Uterus (tissue), 4 donors: ENCODE measurements around the gene SH3RF3. TPM values are rescaled to one million over a fixed set of nuclear protein-coding genes. Genes with fewer than 3 reads are reported as not detected.

Experiments
- DNase-seq, 2 donors: peaks; one replicate each; pipeline ENCODE4 v3.0.0-alpha.2; 2019 to 2020
- H3K27ac ChIP-seq, 2 donors: fragments of 200-600 bp; sonication (generic); 1 replicate in 1 of 2; 2 replicates in 1 of 2; pipeline ENCODE4 v1.5.1; 2016 to 2018
- H3K27me3 ChIP-seq, 2 donors: fragments of 200-600 bp; sonication (generic); one replicate each; pipeline ENCODE4 v1.5.1; 2018 to 2019; ENCODE audit warnings: control low read depth in 1 of 2
- H3K36me3 ChIP-seq, 2 donors: fragments of 200-600 bp; sonication (generic); one replicate each; pipeline ENCODE4 v1.5.1; 2019; ENCODE audit warnings: control low read depth in 1 of 2
- H3K4me1 ChIP-seq, 2 donors: fragments of 200-600 bp; sonication (generic); one replicate each; pipeline ENCODE4 v1.5.1; 2018 to 2019; ENCODE audit warnings: control low read depth in 1 of 2
- H3K4me3 ChIP-seq, 2 donors: fragments of 200-600 bp; sonication (generic); 1 replicate in 1 of 2; 2 replicates in 1 of 2; pipeline ENCODE4 v1.5.1; 2018 to 2019; ENCODE audit warnings: mild to moderate bottlenecking in 1 of 2
- H3K9me3 ChIP-seq, 2 donors: fragments of 200-600 bp; sonication (generic); one replicate each; pipeline ENCODE4 v1.5.1; 2019; ENCODE audit warnings: control low read depth in 1 of 2
- CTCF ChIP-seq, 4 experiments: fragments of 200-600 bp in 2 of 4; fragments of 450-650 bp in 2 of 4; sonication (generic) in 2 of 4; IDR thresholded peaks; one replicate each; pipeline ENCODE4 v1.5.1; 2016 to 2019; ENCODE audit warnings: antibody characterized with exemption in 4 of 4, mild to moderate bottlenecking in 2 of 4, moderate library complexity in 1 of 4
- POLR2A ChIP-seq, 2 donors: fragments of 450-650 bp; IDR thresholded peaks; one replicate each; pipeline ENCODE4 v1.6.1; 2016; ENCODE audit warnings: antibody characterized with exemption in 2 of 2, mild to moderate bottlenecking in 1 of 2, moderate library complexity in 1 of 2
- intact Hi-C: fragments of 100-400 bp; cut with DNase I; formaldehyde crosslinking; loops from one replicate; pipeline ENCODE4 v1.15.1; 2023; ENCODE audit warnings: low total_unique reads
- total RNA-seq, 4 donors: library from RNA; depleted of rRNA in 3 of 4; stranded (reverse); fragments of >200 nt in 3 of 4; gene quantifications; one replicate each; pipeline versions ENCODE4 v1.1.0 to v1.2.4, GENCODE V29; 2014 to 2023
- donor health status: DM: yes; HTN: yes; CAD: no.

SH3RF3 gene
- total RNA-seq, 4 donors from 2014 or later: 5.1 to 10.2 (median 8.7) TPM; not detected in 1

DNA sequence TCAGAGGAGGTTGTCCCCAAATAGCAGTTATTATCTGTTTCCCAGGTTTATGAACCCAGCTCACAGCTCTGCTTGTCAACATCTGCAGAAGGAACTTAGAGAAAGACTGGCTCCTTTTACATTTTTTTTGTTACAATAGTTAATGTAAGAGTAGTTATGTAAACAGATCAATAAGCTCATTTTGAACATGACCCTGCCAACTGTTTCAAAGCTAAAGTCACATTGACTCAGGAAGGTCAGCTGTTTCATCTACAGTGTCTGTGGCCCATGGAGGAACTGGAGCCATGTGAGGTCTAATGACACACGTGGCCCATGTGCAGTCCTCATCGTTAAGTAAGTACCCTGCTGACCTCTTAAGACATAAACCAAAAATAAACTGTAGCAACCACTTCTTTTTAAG is 97.1 kb downstream of the SH3RF3 start:
- no peak overlapping the region for H3K27ac ChIP-seq
- no peaks in the 10 kb centered on the region for H3K4me1 ChIP-seq
- TF ChIP-seq CTCF (IDR thresholded peaks at IDR 0.05): no peak
- TF ChIP-seq POLR2A (IDR thresholded peaks at IDR 0.05): no peak
- H3K27me3 ChIP-seq: no peaks in the 10 kb centered on the region
- no peaks in the 10 kb centered on the region for H3K9me3 ChIP-seq
- H3K4me3 ChIP-seq: no peak overlapping the region
- intact Hi-C loops: no loop called here
- DNase-seq: no peak
- H3K36me3 ChIP-seq: no peaks in the 10 kb centered on the region

- H3K9me3 ChIP-seq: no peaks in the 10 kb centered on the region
- TF ChIP-seq CTCF (IDR thresholded peaks at IDR 0.05) (no peak), POLR2A (IDR thresholded peaks at IDR 0.05) (no peak)
- DNase-seq: no peak
- H3K4me3 ChIP-seq: no peak overlapping the region
- H3K27ac ChIP-seq: no peak overlapping the region
- no peaks in the 10 kb centered on the region for H3K4me1 ChIP-seq
- intact Hi-C loops: no loop called here
- no peaks in the 10 kb centered on the region for H3K36me3 ChIP-seq
- no peaks in the 10 kb centered on the region for H3K27me3 ChIP-seq
Observed at GRCh38 chr2:109226622-109227021, 97.6 kb downstream of the SH3RF3 start.

GRCh38 chr2:109229094-109229675 is 100.2 kb downstream of the SH3RF3 start:
- Histone ChIP-seq H3K27me3 (no peaks in the 10 kb centered on the region), H3K4me1 (no peaks in the 10 kb centered on the region), H3K36me3 (no peaks in the 10 kb centered on the region), H3K4me3 (no peak overlapping the region), H3K27ac (no peak overlapping the region), H3K9me3 (no peaks in the 10 kb centered on the region)
- intact Hi-C loops: no loop called here
- TF ChIP-seq CTCF (IDR thresholded peaks at IDR 0.05) (no peak), POLR2A (IDR thresholded peaks at IDR 0.05) (no peak)
- no peak for DNase-seq

GRCh38 chr2:109230941-109231420 is 102.0 kb downstream of the SH3RF3 start:
- Histone ChIP-seq H3K27ac (no peak overlapping the region), H3K4me3 (no peak overlapping the region), H3K36me3 (no peaks in the 10 kb centered on the region), H3K4me1 (no peaks in the 10 kb centered on the region), H3K9me3 (no peaks in the 10 kb centered on the region), H3K27me3 (no peaks in the 10 kb centered on the region)
- TF ChIP-seq POLR2A (IDR thresholded peaks at IDR 0.05) (no peak), CTCF (IDR thresholded peaks at IDR 0.05) (no peak)
- intact Hi-C loops: no loop called here
- no peak for DNase-seq

DNA sequence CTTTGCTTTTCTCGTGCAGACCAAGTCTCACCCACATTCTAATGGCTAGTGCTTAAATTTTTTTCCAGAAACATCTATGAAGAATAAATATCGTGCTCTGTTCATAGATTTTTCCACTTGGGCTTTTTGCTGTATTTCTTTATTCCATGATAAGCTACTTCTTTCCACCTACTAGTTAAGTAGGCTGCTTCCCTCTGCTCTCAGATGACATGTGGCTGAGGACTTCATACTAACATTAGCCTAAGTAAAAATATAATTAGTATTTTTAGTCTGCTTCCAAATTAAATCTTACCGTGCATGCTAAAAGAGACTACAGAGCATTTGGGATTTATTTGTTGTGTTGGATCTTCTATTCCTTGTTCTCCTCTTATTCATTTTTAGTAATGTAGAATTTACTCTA is 102.4 kb downstream of the SH3RF3 start:
- Histone ChIP-seq H3K27me3 (no peaks in the 10 kb centered on the region), H3K36me3 (no peaks in the 10 kb centered on the region), H3K9me3 (no peaks in the 10 kb centered on the region), H3K4me1 (no peaks in the 10 kb centered on the region), H3K4me3 (no peak overlapping the region), H3K27ac (no peak overlapping the region)
- TF ChIP-seq POLR2A (IDR thresholded peaks at IDR 0.05) (no peak), CTCF (IDR thresholded peaks at IDR 0.05) (no peak)
- DNase-seq: no peak
- intact Hi-C loops: no loop called here
